HG02973 (cell line): ENCODE results near the gene SREBF2.
"Not testable (repeated sequence)": the region's sequence is repeated elsewhere in the genome, so short reads cannot be mapped to it uniquely, and the experiment has no call there.

ENCODE experiments used
- ATAC-seq: cut with Tn5 transposase; IDR thresholded peaks from one replicate; pipeline ENCODE4 v1.9.1; 2021; ENCODE audit warnings: moderate library complexity; ENCODE audit not compliant: unreplicated experiment

SREBF2 gene

GRCh38 chr22:41841085-41841712 lies 8.3 kb downstream of the SREBF2 start:
- ATAC-seq, result no peak

- no peak for ATAC-seq
Observed at GRCh38 chr22:41842996-41843970, 10.4 kb downstream of the SREBF2 start.

- no peak for ATAC-seq
Observed at GRCh38 chr22:41844036-41844435, 11.1 kb downstream of the SREBF2 start.

GRCh38 chr22:41844513-41844912 lies 11.6 kb downstream of the SREBF2 start:
- ATAC-seq, result no peak

- no peak for ATAC-seq
Observed at GRCh38 chr22:41845380-41846267, 12.7 kb downstream of the SREBF2 start.

- ATAC-seq, result no peak
Observed at GRCh38 chr22:41846268-41846987, 13.5 kb downstream of the SREBF2 start.

- no peak for ATAC-seq
Observed at GRCh38 chr22:41847300-41847699, 14.4 kb downstream of the SREBF2 start.

GRCh38 chr22:41848468-41848867 lies 15.6 kb downstream of the SREBF2 start:
- ATAC-seq, result no peak

- no peak for ATAC-seq
Observed at GRCh38 chr22:41856469-41856868, 23.6 kb downstream of the SREBF2 start.

GRCh38 chr22:41857155-41857859 lies 24.4 kb downstream of the SREBF2 start:
- no peak for ATAC-seq

- no peak for ATAC-seq
Observed at GRCh38 chr22:41857860-41858199, 24.9 kb downstream of the SREBF2 start.

- peak; percentile 38 for ATAC-seq
Observed at GRCh38 chr22:41862160-41862529, 29.2 kb downstream of the SREBF2 start.

- ATAC-seq, result peak; percentile 43
Observed at GRCh38 chr22:41862530-41863266, 29.8 kb downstream of the SREBF2 start.

- ATAC-seq, result no peak
Observed at GRCh38 chr22:41863472-41863871, 30.6 kb downstream of the SREBF2 start.

GRCh38 chr22:41868556-41868955 lies 35.7 kb downstream of the SREBF2 start:
- ATAC-seq, result no peak

- ATAC-seq, result not testable (repeated sequence)
Observed at GRCh38 chr22:41870081-41870480, 37.2 kb downstream of the SREBF2 start.

- ATAC-seq, result no peak
Observed at GRCh38 chr22:41870786-41871185, 37.9 kb downstream of the SREBF2 start.

GRCh38 chr22:41873391-41873790 lies 40.5 kb downstream of the SREBF2 start:
- no peak for ATAC-seq

- ATAC-seq, result no peak
Observed at GRCh38 chr22:41874090-41874489, 41.2 kb downstream of the SREBF2 start.
